DMS153 treated with DMSO at 0.1 percent for 48 hours (cell line): ENCODE measurements around the gene SOCS7.

Experiments used
- DNase-seq: peaks from one replicate; lab custom pipeline; 2025; ENCODE audit not compliant: unreplicated experiment; lab: John Stamatoyannopoulos, UW

SOCS7 gene

DNA sequence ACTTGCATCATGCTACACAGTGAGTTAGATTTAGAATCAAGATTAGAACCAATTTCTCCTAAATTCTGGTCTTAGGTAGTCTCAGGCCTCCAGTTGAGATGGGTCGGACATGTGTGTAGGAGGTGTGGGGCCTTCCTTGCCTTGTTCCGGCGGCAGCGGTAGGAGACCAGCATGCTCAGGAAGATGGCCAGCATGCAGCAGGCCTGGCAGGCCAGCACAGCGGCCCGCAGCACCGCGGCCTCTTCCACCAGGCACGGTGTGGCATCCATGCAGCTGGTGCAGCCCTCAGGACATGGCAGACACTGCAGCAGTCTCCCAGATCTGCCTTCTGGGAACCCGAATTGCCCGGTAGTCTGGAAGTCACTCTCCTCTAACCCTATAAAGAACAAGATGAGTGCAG, 14.8 kb upstream of the SOCS7 start:
- DNase-seq, result no peak

DNA sequence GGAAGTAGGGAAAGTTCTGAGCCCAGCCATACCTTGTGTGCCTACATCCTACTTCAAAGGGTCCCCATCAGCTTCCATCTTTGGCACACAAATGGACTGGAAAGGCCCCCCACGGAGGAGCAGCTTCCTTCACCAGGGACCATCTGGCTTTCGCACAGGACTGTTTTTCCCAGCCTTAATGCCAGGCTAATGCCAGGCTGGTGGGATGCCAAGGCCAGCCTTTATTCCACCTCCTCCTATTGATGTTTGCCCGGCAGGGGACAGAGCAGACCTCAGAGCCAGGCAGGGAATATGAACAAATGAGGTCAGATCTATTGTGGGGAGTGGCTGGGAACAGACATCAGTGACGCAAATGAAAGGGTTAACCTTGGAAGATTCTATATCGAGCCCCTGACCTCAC, 13.6 kb upstream of the SOCS7 start:
- no peak for DNase-seq

GRCh38 chr17:38338535-38338934, 13.1 kb upstream of the SOCS7 start:
- no peak for DNase-seq

DNA sequence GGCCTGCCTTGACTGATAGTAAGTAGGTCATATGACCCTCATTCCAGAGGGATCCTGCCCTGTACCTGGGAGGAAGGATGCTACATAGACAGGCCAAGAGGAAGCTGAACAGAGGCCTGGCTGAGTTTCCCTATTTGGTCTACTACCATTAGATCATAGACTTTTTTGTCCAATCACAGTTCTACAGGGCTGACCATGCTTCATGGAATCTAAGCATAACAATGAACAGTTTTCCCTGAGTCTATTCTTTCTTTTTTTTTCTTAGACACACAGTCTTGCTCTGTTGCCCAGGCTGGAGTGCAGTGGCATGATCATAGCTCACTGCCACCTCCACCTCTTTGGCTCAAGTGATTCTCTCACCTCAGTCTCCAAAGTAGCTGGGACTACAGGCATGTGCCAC, 11.8 kb upstream of the SOCS7 start:
- no peak for DNase-seq

GRCh38 chr17:38341035-38341721, 10.5 kb upstream of the SOCS7 start:
- DNase-seq, result peak; percentile 92

DNA sequence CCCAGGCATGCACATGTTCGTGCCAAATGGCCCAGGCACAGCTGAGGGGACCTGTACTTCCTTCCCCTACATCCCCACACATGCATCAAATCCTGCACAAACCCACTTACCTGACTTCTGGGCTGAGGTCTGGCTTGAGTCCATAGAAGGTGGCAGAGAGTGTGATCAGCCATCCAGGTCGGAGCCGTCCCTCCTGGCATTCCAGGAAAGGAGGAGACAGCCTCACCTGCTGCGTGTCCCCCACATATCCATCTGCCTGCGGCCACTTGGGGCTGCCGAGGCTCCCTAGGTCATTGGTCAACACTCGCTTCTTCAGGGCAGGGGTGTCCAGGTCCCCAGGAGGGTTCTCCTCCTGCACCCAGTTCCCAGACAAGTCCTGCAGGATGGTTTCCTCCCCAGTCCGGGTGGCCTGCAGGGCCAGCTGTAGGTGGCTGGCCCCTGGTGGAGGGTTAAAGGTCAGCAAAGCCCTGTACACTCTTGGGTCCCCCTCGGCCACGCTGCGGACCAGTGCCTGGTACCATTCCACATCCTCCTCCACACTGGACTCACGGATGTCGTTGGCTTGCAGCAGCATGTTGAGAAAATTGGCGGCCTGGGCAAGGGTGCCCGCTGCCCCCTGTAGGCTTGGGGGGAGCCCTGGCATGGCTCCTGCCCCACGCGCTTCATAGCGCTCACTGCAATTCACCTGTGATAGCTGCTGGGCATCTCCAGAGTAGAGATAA, 8.6 kb upstream of the SOCS7 start:
- DNase-seq, result no peak

- no peak for DNase-seq
Measured at GRCh38 chr17:38343608-38344419, 7.8 kb upstream of the SOCS7 start, which contains the start of gene GPR179. Gene GPR179 (minus strand): TSS chr17:38343956. CDS start chr17:38343789, 167 bp downstream.

DNA sequence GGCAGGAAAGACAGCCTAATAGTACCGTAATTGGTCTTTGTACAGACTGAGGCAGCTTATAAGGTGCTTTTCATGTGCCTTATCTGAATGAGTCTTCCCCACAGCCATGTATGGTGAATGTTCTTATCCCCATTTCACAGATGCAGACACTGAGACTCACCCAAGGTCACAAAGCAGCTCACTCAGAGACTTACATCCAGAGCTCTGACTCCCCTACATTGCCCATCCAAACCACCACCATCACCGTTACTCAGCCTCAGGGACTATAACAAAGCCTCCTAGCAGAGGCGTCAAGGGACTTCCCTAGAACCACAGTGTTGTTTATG, 7.3 kb upstream of the SOCS7 start:
- no peak for DNase-seq

- no peak for DNase-seq
Measured at GRCh38 chr17:38345743-38346142, 5.9 kb upstream of the SOCS7 start.

DNA sequence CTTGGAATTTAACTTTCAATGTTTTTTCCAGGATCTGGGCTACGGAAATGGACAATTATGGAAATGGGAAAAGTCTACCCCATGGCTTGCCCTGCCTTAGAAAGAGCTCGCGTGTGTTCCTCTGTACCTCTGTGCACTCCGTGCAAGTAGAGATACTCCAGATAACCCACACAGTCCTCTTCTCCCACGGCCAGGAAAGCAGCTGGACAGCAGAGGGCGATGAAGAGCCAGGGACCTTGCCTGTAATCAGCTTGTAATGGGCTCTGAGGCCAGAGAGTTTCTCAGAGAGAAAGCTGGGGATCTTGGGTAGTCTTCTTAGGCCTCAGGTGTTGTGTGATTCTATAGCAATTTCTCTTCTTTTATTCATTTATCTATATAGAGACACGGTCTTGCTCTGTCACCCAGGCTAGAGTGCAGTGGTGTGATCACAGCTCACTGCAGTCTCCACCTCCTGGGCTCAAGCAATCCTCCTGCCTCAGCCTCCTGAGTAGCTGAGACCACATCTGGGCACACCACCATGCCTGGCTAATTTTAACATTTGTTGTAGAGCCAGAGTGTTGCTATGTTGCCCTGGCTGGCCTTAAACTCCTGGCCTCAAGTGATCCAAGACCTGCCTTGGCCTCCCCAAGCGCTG, 2.4 kb upstream of the SOCS7 start:
- DNase-seq, result peak; percentile 81

DNA sequence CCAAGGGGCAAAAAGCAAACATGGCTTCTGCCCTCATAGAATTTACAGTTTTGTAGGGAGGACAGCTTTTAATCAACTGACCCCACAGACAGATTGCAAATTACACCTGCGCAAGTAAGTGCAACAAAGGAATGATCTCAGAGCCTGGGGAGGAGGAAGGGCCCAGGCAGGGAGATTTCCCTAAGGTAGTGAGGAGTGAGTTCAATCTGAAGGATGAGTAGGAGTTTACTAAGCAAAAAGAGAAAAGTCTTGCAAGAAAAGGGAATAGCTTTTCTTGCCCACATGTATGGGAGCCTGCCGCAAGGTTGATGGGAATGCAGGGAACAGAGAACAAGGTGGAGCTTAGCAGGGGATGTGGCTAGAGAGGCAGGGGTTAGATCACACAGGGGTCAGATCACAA, 1.6 kb upstream of the SOCS7 start:
- DNase-seq, result no peak

- peak; percentile 4 for DNase-seq
Measured at GRCh38 chr17:38352245-38353085, 821 bp downstream of the SOCS7 start.

DNA sequence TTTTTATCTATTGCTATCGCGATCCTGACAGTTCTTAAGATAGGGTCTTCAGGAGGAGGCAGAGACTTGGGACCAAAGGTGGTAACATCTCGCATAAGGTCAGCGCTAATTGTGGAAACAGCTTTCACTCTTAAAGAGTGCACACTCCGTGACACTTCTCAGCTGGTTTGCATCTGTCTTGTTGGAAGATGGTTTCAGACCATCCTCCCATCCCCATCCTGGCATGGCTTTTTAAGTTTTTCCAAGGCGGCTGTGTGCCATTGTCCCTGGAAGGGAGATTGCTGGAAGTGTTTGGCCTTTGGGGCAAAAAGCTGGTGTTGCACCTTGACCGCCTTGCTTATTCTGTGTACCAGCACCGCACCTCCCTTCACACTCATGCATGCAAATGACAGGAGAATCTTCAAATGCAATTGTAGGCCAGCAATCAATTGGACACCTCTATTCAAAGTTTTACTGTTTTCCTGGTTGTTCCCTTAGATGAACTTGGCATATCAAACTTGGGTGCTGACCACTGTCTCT, 1.5 kb downstream of the SOCS7 start:
- no peak for DNase-seq

DNA sequence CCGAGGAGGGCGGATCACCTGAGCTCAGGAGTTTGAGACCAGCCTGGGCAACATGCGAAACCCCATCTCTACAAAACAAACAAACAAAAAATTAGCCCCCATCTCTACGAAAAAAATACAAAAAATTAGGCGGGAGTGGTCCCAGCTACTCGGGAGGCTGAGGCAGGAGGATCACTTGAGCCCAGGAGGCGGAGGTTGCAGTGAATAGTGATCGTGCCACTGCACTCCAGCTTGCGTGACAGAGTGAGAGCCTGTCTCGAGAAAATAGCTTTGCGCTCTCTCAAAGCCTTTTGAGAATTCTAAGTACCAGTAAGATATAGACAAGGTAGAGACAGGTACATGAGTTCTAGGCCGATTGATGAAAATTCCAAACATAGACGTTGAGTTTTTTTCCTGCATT, 2.0 kb downstream of the SOCS7 start:
- no peak for DNase-seq

GRCh38 chr17:38354466-38354865, 2.8 kb downstream of the SOCS7 start:
- no peak for DNase-seq

DNA sequence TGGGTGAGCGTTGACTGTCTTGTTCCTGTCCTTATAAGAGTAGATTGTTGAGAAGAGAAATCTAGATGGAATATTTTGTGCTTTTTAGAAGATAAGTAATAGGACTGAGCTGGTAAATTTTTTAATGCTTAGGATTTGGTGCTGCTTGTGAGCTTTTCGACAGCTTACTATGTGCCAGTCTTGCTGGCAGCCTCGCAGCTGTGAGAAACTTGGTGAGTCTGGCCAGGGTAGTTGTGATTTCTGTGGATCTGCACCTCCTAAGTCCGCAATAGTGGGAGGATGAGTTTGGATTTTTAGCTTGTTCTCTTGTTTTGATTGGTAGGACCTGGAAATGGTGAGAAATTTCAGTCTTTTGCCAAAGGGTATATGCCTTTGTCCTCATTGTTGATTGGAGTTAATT, 3.6 kb downstream of the SOCS7 start:
- no peak for DNase-seq

GRCh38 chr17:38357486-38358123, 6.0 kb downstream of the SOCS7 start:
- DNase-seq, result no peak

- no peak for DNase-seq
Measured at GRCh38 chr17:38358586-38359513, 7.2 kb downstream of the SOCS7 start.
